Mesenteric fat pad (tissue), 1 donor: ENCODE measurements around the gene NDUFS2. TPM values are rescaled to one million over a fixed set of nuclear protein-coding genes. Genes with fewer than 3 reads are reported as not detected.

ENCODE experiments used
- DNase-seq: peaks from one replicate; pipeline ENCODE4 v3.0.0-alpha.2; 2020; ENCODE audit warnings: low spot score
- total RNA-seq: library from RNA; stranded (reverse); fragmentation: NEBNext Ultra II Directional; extraction: Animal tissue kit (Norgen Biotek cat#: 25700); gene quantifications from one replicate; pipeline ENCODE4 v1.2.1, GENCODE V29; 2021
- donor health status: DM: yes; HTN: yes; CAD: no.

NDUFS2 gene
- total RNA-seq, 1 donor from 2014 or later, result 96.1 TPM

- no peak for DNase-seq
Measured at GRCh38 chr1:161193561-161194235, 8.5 kb upstream of the NDUFS2 start.

DNA sequence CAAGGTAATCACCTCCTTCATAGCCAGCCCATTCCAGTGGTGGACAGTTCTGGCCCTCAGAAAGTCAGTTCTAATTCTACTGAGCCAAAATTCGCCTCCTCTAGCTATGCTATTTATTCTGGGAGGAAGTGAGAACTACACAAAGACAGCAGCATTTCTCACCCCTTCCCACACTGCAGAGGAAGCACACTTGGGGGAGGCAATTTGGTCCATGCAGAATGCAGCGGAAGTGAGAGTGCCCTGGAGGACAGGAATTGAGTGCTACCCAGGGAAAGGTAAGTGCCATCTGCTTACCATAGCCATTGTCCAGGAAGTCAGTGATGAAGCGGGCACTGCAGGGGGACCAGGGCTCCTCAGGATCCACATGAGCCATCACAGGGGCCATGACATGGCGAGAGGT, 7.0 kb upstream of the NDUFS2 start:
- no peak for DNase-seq

DNA sequence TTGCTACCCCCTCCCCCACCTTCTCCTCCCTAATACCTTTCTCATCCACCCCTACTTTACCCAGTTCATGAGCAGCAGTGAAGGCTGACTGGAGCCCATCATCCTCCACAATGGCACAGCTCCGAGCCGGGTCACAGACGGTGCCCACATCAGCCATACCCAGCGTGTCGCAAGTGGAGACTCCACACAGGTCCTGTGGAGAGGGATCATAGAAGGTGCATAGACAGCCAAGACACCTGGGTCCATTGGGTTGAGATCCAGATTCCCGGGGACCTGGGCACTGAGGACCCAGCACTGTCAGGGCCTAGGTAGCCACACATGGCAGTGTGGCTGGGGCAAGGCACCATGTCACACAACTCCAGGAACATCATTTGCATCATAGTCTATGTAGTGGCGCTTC, 6.1 kb upstream of the NDUFS2 start:
- DNase-seq, result no peak

GRCh38 chr1:161196521-161197451, 5.4 kb upstream of the NDUFS2 start:
- DNase-seq, result no peak

DNA sequence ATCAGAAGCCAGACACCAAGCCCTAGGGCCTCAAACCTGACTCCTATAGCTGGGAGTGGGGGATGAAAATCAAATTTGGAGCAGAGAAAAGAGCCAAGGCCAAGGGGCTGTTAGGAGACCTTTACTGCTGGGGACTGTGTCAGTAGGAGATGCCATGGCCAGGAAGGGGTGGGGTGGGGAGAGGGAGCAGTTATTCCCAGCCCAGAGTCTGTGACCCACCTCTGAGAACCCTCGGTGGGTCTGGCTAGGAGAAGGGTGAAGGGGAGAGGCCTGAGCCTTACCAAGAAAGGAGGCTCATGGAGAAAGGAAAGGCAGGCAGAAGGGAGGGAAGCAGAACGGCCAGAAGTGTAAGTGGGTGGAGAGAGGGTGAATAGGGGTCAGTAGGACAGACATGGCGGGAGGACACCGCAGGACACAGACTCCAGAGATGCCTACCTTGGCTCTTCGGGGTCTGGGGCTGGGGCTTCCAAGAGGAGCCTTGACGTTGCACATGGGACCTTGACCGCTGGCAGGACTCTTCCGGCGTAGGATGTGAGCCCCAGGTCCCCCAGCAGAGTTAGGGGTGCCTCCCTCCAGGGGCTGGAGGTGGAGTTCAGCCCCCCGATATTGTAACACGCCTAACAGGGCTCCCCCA, 4.5 kb upstream of the NDUFS2 start:
- no peak for DNase-seq

- no peak for DNase-seq
Measured at GRCh38 chr1:161198194-161198896, 3.8 kb upstream of the NDUFS2 start.

GRCh38 chr1:161198897-161199431, 3.2 kb upstream of the NDUFS2 start, which contains the start of gene ADAMTS4:
TSS of gene ADAMTS4 (minus strand) at chr1:161199054. CDS start at chr1:161198627, 427 bp downstream.
- no peak for DNase-seq

DNA sequence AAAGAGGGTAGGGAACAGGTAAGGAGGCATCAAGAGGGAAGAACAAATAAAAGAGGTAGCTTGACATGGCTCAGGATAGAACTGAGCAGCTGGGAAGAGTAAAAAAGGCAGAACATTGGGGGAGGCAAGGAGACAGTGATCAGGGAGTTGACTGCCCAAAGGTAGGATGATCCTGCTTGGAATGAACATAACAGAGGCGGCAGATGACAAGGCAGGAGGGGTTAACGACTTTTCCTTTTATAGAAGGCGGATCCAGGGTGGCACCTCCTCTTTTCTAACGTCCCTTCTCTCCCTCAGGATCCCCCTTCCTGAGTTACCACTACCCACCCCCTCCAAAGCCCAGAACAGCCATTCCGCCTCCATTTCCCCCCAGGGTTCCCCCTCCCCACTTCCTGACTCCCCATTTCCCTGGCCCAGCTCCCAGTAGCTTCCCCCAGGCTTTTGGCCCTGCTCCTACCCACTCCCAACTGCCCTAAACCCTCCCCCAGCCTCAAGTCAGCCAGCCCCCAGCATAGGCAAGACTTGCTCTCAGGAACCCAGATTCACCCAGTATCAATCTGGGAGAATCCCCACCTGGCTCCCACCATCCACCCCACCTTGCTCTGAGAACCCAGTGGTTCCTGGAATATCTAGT, 2.5 kb upstream of the NDUFS2 start:
- DNase-seq, result no peak

- no peak for DNase-seq
Measured at GRCh38 chr1:161200421-161200991, 1.7 kb upstream of the NDUFS2 start.

- no peak for DNase-seq
Measured at GRCh38 chr1:161200992-161201835, 953 bp upstream of the NDUFS2 start.

- no peak for DNase-seq
Measured at GRCh38 chr1:161206411-161207140, 4.4 kb downstream of the NDUFS2 start.

GRCh38 chr1:161207173-161207572, 5.0 kb downstream of the NDUFS2 start:
- DNase-seq, result no peak

DNA sequence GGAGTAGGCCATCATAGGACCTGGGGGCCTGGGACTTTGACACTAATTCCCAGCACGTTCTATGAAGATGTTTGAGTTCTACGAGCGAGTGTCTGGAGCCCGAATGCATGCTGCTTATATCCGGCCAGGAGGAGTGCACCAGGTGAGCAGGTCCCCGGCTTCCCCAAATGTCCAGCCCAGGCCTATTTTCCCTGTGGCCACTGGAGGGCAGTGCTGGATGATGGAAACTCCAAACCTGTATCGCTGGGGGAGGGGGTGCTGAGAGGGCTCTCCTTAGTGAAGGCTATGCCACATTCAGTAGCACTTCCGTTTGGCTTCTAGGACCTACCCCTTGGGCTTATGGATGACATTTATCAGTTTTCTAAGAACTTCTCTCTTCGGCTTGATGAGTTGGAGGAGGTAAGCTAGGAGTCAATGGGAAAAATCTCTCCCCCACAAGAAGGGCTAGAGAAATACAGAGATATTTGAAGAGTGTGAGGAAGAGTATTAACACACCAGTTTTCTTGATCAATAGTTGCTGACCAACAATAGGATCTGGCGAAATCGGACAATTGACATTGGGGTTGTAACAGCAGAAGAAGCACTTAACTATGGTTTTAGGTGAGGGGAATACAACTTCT, 7.7 kb downstream of the NDUFS2 start:
- no peak for DNase-seq

- no peak for DNase-seq
Measured at GRCh38 chr1:161214369-161214768, 12.2 kb downstream of the NDUFS2 start.

DNA sequence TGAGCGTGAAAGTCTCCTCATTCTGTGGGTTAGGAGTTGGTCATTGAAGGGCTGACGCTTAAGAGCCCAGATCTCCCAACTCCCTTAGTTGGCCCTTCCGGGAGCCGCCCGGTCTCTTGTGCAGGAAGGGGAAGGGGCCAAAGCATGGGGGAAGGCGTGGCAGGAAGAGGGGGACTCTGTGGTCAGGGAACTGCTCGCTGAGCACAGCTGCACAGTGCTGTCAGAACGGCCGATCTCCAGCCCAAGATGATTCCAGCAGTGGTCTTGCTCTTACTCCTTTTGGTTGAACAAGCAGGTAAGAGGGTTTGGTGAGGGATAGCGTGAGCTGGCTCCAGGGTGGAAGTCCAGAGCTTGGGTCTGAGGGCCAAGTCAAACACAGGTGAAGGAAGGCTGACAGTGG, 12.9 kb downstream of the NDUFS2 start, which contains the start of gene FCER1G:
FCER1G (plus strand) TSS at position 220 of the 400 bp plus-strand sequence; CDS start at position 247, 27 bp downstream.
- no peak for DNase-seq

DNA sequence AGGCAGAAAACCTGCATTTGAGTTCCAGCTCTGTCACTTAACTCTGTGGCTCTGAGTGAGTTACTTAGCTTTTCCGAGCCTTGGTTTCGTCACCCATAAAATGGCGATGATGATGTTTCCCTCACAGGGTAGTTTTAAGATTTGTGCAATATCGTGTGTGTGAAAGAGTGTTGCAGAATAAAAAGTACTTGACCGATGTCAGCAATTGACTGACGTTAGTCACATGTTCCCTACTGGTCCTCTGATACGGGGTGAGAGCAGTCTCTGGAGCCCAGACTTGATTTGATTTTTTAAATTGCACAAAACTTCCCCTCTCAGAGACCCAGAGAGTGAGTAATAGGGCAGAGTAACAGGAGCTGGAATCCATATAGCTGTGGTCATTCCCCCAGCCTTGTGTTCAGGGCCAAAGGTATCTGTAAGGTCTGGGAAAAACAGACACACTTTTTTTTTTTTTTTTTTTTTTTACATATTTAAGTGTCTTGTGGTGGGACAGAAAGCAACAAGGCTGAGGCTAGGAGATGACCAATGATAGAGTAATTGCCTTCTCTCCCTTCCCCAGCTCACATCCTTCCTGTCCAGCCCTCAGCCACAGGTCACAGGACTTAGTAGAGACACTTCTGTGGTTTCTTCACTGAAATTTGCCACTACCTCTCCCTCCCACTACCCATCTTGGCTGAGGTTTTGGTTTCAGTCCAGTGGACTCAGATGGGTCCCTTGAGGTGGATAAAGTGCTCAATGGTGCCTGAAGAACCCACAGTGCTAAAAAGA, 15.0 kb downstream of the NDUFS2 start:
- no peak for DNase-seq

DNA sequence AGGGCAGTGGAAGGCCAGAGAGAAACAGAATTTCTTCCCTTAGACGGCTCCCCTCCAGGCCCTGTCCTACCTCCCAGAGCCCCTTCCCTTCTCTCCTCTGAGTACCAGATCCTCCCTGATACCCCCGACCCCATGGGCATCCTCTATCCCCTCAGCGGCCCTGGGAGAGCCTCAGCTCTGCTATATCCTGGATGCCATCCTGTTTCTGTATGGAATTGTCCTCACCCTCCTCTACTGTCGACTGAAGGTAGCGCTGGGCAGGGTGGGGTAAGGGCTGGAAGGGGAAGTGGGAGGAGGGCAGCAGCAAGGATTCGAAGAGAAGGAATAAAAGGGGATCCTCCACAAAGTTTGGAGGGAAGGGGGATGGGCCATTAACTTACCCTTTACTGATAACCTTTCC, 15.7 kb downstream of the NDUFS2 start:
- DNase-seq, result no peak
